HCT116 (cell line): ENCODE results near the gene STAB1.

Experiments
- POLR2AphosphoS5 ChIP-seq: IDR thresholded peaks from 2 replicates; pipeline ENCODE4 v1.6.1; 2011; ENCODE audit warnings: mild to moderate bottlenecking, low read depth, low read length, moderate library complexity
- TF ChIP-seq, protein P1 (sequence below): IDR thresholded peaks from 2 replicates; pipeline ENCODE4 v1.6.1; 2012
- TF ChIP-seq, protein P2 (sequence below), 3 experiments: fragments of 200-600 bp in 1 of 3; sonication (generic) in 1 of 3; IDR thresholded peaks in 2 of 3; conservative IDR thresholded peaks in 1 of 3; 2 replicates each; pipeline ENCODE4 v1.5.1; 2012 to 2017; ENCODE audit warnings: low read depth in 2 of 3, low read length in 2 of 3, antibody characterized with exemption in 1 of 3, borderline replicate concordance in 1 of 3, control low read depth in 1 of 3, mild to moderate bottlenecking in 1 of 3, mixed read lengths in 1 of 3, mixed run types in 1 of 3, moderate library complexity in 1 of 3; ENCODE audit not compliant: insufficient read depth in 1 of 3

DNA sequence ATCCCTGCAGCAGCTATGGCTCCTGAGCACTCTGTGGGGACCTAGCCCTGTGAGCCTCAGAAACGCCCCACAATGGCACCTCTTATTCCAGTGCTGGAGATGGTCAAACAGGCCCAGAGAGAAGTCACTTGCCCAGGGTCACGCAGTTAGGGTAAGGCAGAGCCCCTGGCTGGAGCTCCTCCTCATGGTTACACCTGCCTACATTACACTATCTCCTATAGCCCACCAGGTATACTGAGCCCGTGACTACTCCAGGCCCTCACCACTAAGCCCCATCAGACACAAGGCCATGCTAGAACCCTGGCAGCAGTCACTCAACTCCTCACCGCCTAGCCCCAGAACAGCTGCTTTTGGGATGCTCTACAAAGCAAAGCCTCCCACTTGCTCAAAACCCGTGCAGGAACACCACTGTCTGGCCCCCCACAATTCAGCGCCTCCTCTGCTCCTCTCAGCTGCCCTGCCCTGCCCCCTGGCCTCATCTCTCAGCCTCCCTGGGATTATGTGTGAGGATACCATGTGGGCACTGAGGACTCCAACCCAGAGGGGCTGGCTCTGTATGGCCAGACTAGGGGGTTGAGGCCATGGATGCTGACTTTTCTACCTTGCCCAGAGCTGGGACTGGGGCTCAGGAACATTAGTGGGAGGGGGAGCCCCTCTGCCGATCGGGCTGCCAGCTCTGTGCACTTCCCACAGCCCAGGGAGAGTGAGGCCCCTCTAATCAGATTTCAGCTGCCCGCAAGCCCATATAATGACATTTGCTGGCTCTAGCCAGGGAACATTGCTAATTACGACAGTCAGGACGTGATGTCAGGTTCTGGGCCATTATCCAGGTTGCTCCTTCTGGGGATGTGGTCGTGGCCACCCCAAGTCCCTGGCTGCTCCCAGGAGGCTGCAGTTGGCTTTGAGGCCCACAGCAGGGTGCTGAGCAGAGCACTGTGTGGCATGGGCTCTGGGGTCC, 34.5 kb downstream of the STAB1 start:
- TF ChIP-seq, protein P1, sequence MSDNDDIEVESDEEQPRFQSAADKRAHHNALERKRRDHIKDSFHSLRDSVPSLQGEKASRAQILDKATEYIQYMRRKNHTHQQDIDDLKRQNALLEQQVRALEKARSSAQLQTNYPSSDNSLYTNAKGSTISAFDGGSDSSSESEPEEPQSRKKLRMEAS, result no peak
- TF ChIP-seq POLR2AphosphoS5, result no peak; the same call in 1 of the 2 replicates
- TF ChIP-seq, protein P2, sequence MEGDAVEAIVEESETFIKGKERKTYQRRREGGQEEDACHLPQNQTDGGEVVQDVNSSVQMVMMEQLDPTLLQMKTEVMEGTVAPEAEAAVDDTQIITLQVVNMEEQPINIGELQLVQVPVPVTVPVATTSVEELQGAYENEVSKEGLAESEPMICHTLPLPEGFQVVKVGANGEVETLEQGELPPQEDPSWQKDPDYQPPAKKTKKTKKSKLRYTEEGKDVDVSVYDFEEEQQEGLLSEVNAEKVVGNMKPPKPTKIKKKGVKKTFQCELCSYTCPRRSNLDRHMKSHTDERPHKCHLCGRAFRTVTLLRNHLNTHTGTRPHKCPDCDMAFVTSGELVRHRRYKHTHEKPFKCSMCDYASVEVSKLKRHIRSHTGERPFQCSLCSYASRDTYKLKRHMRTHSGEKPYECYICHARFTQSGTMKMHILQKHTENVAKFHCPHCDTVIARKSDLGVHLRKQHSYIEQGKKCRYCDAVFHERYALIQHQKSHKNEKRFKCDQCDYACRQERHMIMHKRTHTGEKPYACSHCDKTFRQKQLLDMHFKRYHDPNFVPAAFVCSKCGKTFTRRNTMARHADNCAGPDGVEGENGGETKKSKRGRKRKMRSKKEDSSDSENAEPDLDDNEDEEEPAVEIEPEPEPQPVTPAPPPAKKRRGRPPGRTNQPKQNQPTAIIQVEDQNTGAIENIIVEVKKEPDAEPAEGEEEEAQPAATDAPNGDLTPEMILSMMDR (IDR thresholded peaks at IDR 0.05 in 2 of 3, conservative IDR thresholded peaks at IDR 0.05 in 1 of 3; ENCODE audit: borderline replicate concordance in 1 of 3, insufficient read depth in 1 of 3, low read depth in 2 of 3, low read length in 2 of 3), result no peak
